Naive thymus-derived CD4-positive, alpha-beta T cell (primary cell): ENCODE measurements around the gene CRYBG3. TPM values are rescaled to one million over a fixed set of nuclear protein-coding genes. Genes with fewer than 3 reads are reported as not detected.
"Not testable (repeated sequence)": the region's sequence is repeated elsewhere in the genome, so short reads cannot be mapped to it uniquely, and the experiment has no call there.

Source experiments
- ATAC-seq: fragments of 150-1000 bp; cut with Tn5 transposase; 2 replicates; pipeline ENCODE4 v1.10.0; 2021; ENCODE audit warnings: mild to moderate bottlenecking, moderate library complexity
- CTCF ChIA-PET: fragments of 350-600 bp; sonication (Branson Sonifier 250); formaldehyde crosslinking; loops from one replicate; lab custom pipeline; 2021; ENCODE audit warnings: antibody characterized with exemption; lab: Charles Lee
- POLR2A ChIA-PET: fragments of 350-600 bp; sonication (Branson Sonifier 250); formaldehyde crosslinking; loops from one replicate; lab custom pipeline; 2021; ENCODE audit warnings: antibody characterized with exemption, inconsistent platforms; lab: Charles Lee
- DNase-seq, 9 donors: peaks; one replicate each; pipeline versions ENCODE4 v3.0.0 to v3.0.0-alpha.2; 2020 to 2022; ENCODE audit warnings: mixed read lengths in 1 of 9
- H3K27ac ChIP-seq: one replicate; pipeline ENCODE4 v1.7.0; 2013; ENCODE audit warnings: mild to moderate bottlenecking, low read depth, low read length, moderate library complexity
- H3K27me3 ChIP-seq, 2 donors: one replicate each; pipeline ENCODE4 v1.7.0; 2013; ENCODE audit warnings: low read length in 2 of 2, mild to moderate bottlenecking in 2 of 2, moderate library complexity in 2 of 2; ENCODE audit not compliant: control insufficient read depth in 2 of 2, insufficient read depth in 2 of 2
- H3K36me3 ChIP-seq, 3 experiments: 1 replicate in 2 of 3; 2 replicates in 1 of 3; pipeline ENCODE4 v1.7.0; 2013; ENCODE audit warnings: low read length in 3 of 3, mild to moderate bottlenecking in 3 of 3, moderate library complexity in 1 of 3; ENCODE audit not compliant: insufficient read depth in 3 of 3, control insufficient read depth in 2 of 3
- H3K4me1 ChIP-seq, 2 donors: one replicate each; pipeline ENCODE4 v1.7.0; 2013; ENCODE audit warnings: low read length in 2 of 2, mild to moderate bottlenecking in 2 of 2, moderate library complexity in 1 of 2; ENCODE audit not compliant: control insufficient read depth in 2 of 2, insufficient read depth in 2 of 2
- H3K4me3 ChIP-seq: 2 replicates; pipeline ENCODE4 v1.7.0; 2013; ENCODE audit warnings: mild to moderate bottlenecking, low read length
- H3K9me3 ChIP-seq, 3 experiments: 1 replicate in 2 of 3; 2 replicates in 1 of 3; pipeline ENCODE4 v1.7.0; 2013; ENCODE audit warnings: low read length in 3 of 3; ENCODE audit not compliant: control insufficient read depth in 2 of 3
- H3K27ac Mint-ChIP-seq, 9 donors: one replicate each; pipeline ENCODE4 v1.8.0; 2020 to 2022; ENCODE audit warnings: mixed read lengths in 9 of 9, mild to moderate bottlenecking in 8 of 9, moderate library complexity in 5 of 9, inconsistent platforms in 2 of 9
- H3K27me3 Mint-ChIP-seq, 5 donors: one replicate each; pipeline ENCODE4 v1.8.0; 2021 to 2022; ENCODE audit warnings: mixed read lengths in 5 of 5, mild to moderate bottlenecking in 1 of 5
- H3K36me3 Mint-ChIP-seq, 5 donors: one replicate each; pipeline ENCODE4 v1.8.0; 2020 to 2022; ENCODE audit warnings: mixed read lengths in 5 of 5, mild to moderate bottlenecking in 3 of 5, inconsistent platforms in 1 of 5
- H3K4me1 Mint-ChIP-seq, 7 donors: one replicate each; pipeline ENCODE4 v1.8.0; 2020 to 2022; ENCODE audit warnings: mixed read lengths in 7 of 7, mild to moderate bottlenecking in 3 of 7, inconsistent platforms in 1 of 7
- H3K4me3 Mint-ChIP-seq, 10 donors: one replicate each; pipeline ENCODE4 v1.8.0; 2020 to 2022; ENCODE audit warnings: mild to moderate bottlenecking in 10 of 10, mixed read lengths in 10 of 10, moderate library complexity in 6 of 10, inconsistent platforms in 2 of 10
- H3K9me3 Mint-ChIP-seq, 11 donors: one replicate each; pipeline ENCODE4 v1.8.0; 2020 to 2022; ENCODE audit warnings: mixed read lengths in 11 of 11, mild to moderate bottlenecking in 4 of 11, inconsistent platforms in 1 of 11, moderate library complexity in 1 of 11
- intact Hi-C, 2 donors: fragments of 100-400 bp; cut with micrococcal nuclease; formaldehyde crosslinking; loops; one replicate each; pipeline ENCODE4 v1.15.1; 2023
- polyA plus RNA-seq, 2 donors: library from polyadenylated mRNA; unstranded; fragments of 300-500 nt; fragmentation: Illumina TruSeq; gene quantifications; one replicate each; pipeline ENCODE4 v1.2.3, GENCODE V29; 2021
- total RNA-seq, 6 experiments: library from RNA in 5 of 6; stranded (reverse) in 5 of 6; gene quantifications; 1 replicate in 5 of 6; 2 replicates in 1 of 6; pipeline ENCODE4 v1.2.3 and lab custom pipeline; 2021 to 2026

Gene CRYBG3
- total and polyA plus RNA-seq, 7 experiments from 2014 or later = 0.86 to 11.2 (median 4.8) TPM

DNA sequence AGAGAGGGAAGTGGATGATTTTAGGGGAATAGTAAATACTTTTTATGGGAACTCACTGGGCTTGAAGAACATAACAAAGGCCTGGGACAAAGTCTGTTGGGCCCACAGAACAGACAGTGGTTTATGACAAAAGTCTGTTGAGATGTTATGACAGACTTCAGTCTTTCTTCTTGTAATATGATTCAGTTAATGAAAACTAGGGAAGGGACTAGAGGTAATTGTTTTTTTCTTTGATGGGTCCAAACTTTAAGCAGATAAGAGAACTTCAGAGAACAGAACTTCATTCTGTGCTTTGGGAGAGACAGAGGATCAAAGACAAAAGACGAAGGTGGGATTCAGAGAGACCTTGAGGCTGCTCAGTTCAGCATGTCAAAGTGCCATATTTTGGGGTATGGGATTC is 9.3 kb downstream of the CRYBG3 start:
- no peak overlapping the region for H3K4me3 Mint-ChIP-seq
- POLR2A ChIA-PET = no interaction called here
- H3K9me3 Mint-ChIP-seq = peaks cover 0 to 4% (median 0%) of the 10 kb centered on the region in 11 donors
- Histone ChIP-seq H3K27me3 (no peaks in the 10 kb centered on the region), H3K4me3 (no peak overlapping the region), H3K9me3 (no peaks in the 10 kb centered on the region), H3K4me1 (no peaks in the 10 kb centered on the region), H3K36me3 (no peaks in the 10 kb centered on the region), H3K27ac (no peak overlapping the region)
- CTCF ChIA-PET = no interaction called here
- ATAC-seq = no peak
- DNase-seq = no peak
- H3K4me1 Mint-ChIP-seq = no peaks in the 10 kb centered on the region
- intact Hi-C loops = no loop called here
- peaks cover 0 to 15% (median 0%) of the 10 kb centered on the region in 5 donors for H3K36me3 Mint-ChIP-seq
- H3K27me3 Mint-ChIP-seq = peaks cover 0 to 7% (median 0%) of the 10 kb centered on the region in 5 donors
- no peak overlapping the region for H3K27ac Mint-ChIP-seq

- H3K36me3 ChIP-seq, CTCF ChIA-PET, H3K4me3 ChIP-seq, H3K27me3 ChIP-seq, H3K4me1 Mint-ChIP-seq, H3K4me1 ChIP-seq, H3K9me3 ChIP-seq, H3K27ac Mint-ChIP-seq, intact Hi-C loops, H3K4me3 Mint-ChIP-seq, H3K27me3 Mint-ChIP-seq, POLR2A ChIA-PET, ATAC-seq, H3K9me3 Mint-ChIP-seq, H3K27ac ChIP-seq, DNase-seq: not testable (repeated sequence)
- peaks cover 0 to 15% (median 0%) of the 10 kb centered on the region in 5 donors for H3K36me3 Mint-ChIP-seq
Measured at GRCh38 chr3:97833184-97833583, 11.4 kb downstream of the CRYBG3 start.

DNA sequence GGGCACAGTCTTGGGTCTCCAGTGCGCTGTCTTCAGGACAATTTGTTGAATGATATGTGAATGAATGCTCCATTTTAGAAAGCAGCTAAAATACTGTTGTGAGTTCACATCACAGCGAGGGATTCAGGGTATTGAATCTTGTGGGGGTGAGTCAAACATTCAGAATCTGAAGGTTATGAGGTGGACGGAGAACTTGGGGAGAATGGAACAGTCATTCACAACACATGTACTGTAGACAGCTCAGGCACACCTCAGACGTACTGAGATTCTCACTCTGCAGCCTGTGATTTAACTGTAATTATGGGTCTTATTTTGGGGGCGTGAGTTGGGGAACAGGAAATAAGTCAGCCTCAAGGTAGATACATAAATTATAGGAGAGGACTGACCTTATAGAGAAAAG is 13.9 kb downstream of the CRYBG3 start:
- no peaks in the 10 kb centered on the region for H3K27me3 ChIP-seq

GRCh38 chr3:97838393-97838792 is 16.6 kb downstream of the CRYBG3 start:
- no peaks in the 10 kb centered on the region for H3K9me3 ChIP-seq
- CTCF ChIA-PET = interaction anchor here (1.0 kb wide), 1 partner anchor 8 kb away, joined by 3 read pairs; no protein-coding TSS in a partner anchor
- ATAC-seq (no peak), DNase-seq (no peak)
- H3K27ac Mint-ChIP-seq = no peak overlapping the region
- H3K4me3 ChIP-seq = no peak overlapping the region
- H3K27ac ChIP-seq = no peak overlapping the region
- POLR2A ChIA-PET = interaction anchor here (1.0 kb wide), 1 partner anchor 17 kb away, joined by 3 read pairs; the partner anchor contains the start of gene CRYBG3
- H3K4me1 ChIP-seq = no peaks in the 10 kb centered on the region
- H3K4me3 Mint-ChIP-seq = no peak overlapping the region
- H3K4me1 Mint-ChIP-seq = no peaks in the 10 kb centered on the region
- peaks cover 0 to 4% (median 0%) of the 10 kb centered on the region in 5 donors for H3K36me3 Mint-ChIP-seq
- intact Hi-C loops = no loop called here
- H3K9me3 Mint-ChIP-seq = no peaks in the 10 kb centered on the region
- H3K36me3 ChIP-seq = no peaks in the 10 kb centered on the region
- H3K27me3 ChIP-seq = no peaks in the 10 kb centered on the region
- no peaks in the 10 kb centered on the region for H3K27me3 Mint-ChIP-seq

More for the DNA sequence above, 13.9 kb downstream of the CRYBG3 start:
- H3K4me3 ChIP-seq = no peak overlapping the region
- no peak for DNase-seq
- H3K9me3 Mint-ChIP-seq = peaks cover 0 to 4% (median 0%) of the 10 kb centered on the region in 11 donors
- no peak overlapping the region for H3K4me3 Mint-ChIP-seq
- POLR2A ChIA-PET = no interaction called here
- no peaks in the 10 kb centered on the region for H3K36me3 ChIP-seq
- no peaks in the 10 kb centered on the region for H3K4me1 ChIP-seq
- no peak overlapping the region for H3K27ac Mint-ChIP-seq
- intact Hi-C loops = no loop called here
- CTCF ChIA-PET = no interaction called here
- H3K4me1 Mint-ChIP-seq = no peaks in the 10 kb centered on the region
- ATAC-seq = no peak
- H3K9me3 ChIP-seq = no peaks in the 10 kb centered on the region
- peaks cover 0 to 13% (median 0%) of the 10 kb centered on the region in 5 donors for H3K36me3 Mint-ChIP-seq
- no peaks in the 10 kb centered on the region for H3K27me3 Mint-ChIP-seq
- no peak overlapping the region for H3K27ac ChIP-seq

- no peaks in the 10 kb centered on the region for H3K27me3 Mint-ChIP-seq
- no peaks in the 10 kb centered on the region for H3K36me3 ChIP-seq
- H3K27me3 ChIP-seq = no peaks in the 10 kb centered on the region
- no peaks in the 10 kb centered on the region for H3K4me1 ChIP-seq
- POLR2A ChIA-PET = no interaction called here
- H3K27ac Mint-ChIP-seq = no peak overlapping the region
- no peak overlapping the region for H3K27ac ChIP-seq
- intact Hi-C loops = loop anchor here in 1 of 2 donors (5.0 kb wide), 1 partner anchor 37 kb away; no protein-coding TSS in a partner anchor
- H3K4me1 Mint-ChIP-seq = no peaks in the 10 kb centered on the region
- CTCF ChIA-PET = no interaction called here
- H3K36me3 Mint-ChIP-seq = peaks cover 0 to 7% (median 0%) of the 10 kb centered on the region in 5 donors
- no peaks in the 10 kb centered on the region for H3K9me3 ChIP-seq
- no peak overlapping the region for H3K4me3 Mint-ChIP-seq
- ATAC-seq = no peak
- no peak overlapping the region for H3K4me3 ChIP-seq
- DNase-seq = no peak
- no peaks in the 10 kb centered on the region for H3K9me3 Mint-ChIP-seq
Measured at GRCh38 chr3:97839944-97840343, 18.1 kb downstream of the CRYBG3 start.

- no peak overlapping the region for H3K27ac ChIP-seq
- H3K4me3 ChIP-seq = no peak overlapping the region
- Mint-ChIP-seq H3K27ac (no peak overlapping the region), H3K9me3 (no peaks in the 10 kb centered on the region), H3K27me3 (no peaks in the 10 kb centered on the region), H3K4me3 (no peak overlapping the region), H3K4me1 (no peaks in the 10 kb centered on the region), H3K36me3 (peaks cover 0 to 13% (median 0%) of the 10 kb centered on the region in 5 donors)
- no peak for ATAC-seq
- no peaks in the 10 kb centered on the region for H3K36me3 ChIP-seq
- no peaks in the 10 kb centered on the region for H3K27me3 ChIP-seq
- H3K4me1 ChIP-seq = no peaks in the 10 kb centered on the region
- ChIA-PET POLR2A (no interaction called here), CTCF (no interaction called here)
- no peaks in the 10 kb centered on the region for H3K9me3 ChIP-seq
- intact Hi-C loops = loop anchor here in 1 of 2 donors (5.0 kb wide), 1 partner anchor 36 kb away; no protein-coding TSS in a partner anchor
- DNase-seq = no peak
Measured at GRCh38 chr3:97841304-97841703, 19.5 kb downstream of the CRYBG3 start.

DNA sequence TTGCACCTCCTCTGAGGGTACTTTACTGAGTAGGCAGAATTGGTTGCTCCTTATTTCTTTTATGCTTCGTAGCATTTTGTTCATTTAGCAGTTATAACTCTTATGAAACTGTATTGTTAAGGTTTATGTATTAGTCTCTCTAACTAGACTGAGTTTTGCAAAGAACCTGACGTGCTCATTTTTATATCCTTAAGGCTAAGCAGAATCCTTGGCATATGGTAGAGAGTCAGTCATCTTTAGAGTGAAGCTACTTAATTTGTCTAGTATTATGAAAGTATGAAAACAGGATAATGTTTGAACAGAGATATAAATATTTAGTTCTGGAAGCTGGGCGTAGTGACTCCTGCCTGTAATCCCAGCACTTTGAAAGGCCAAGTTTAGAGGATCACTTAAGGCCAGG is 20.1 kb downstream of the CRYBG3 start:
- Histone ChIP-seq H3K4me1 (no peaks in the 10 kb centered on the region), H3K4me3 (no peak overlapping the region), H3K27me3 (no peaks in the 10 kb centered on the region), H3K27ac (no peak overlapping the region), H3K36me3 (no peaks in the 10 kb centered on the region), H3K9me3 (no peaks in the 10 kb centered on the region)
- ATAC-seq = no peak
- intact Hi-C loops = loop anchor here in 1 of 2 donors (5.0 kb wide), 1 partner anchor 35 kb away; no protein-coding TSS in a partner anchor
- POLR2A ChIA-PET = no interaction called here
- Mint-ChIP-seq H3K9me3 (no peaks in the 10 kb centered on the region), H3K27me3 (no peaks in the 10 kb centered on the region), H3K4me1 (no peaks in the 10 kb centered on the region), H3K4me3 (no peak overlapping the region), H3K36me3 (peaks cover 0 to 14% (median 0%) of the 10 kb centered on the region in 5 donors), H3K27ac (no peak overlapping the region)
- CTCF ChIA-PET = interaction anchor here (0.6 kb wide), 1 partner anchor 106 kb away, joined by 3 read pairs; no protein-coding TSS in a partner anchor
- no peak for DNase-seq
